Activated naive CD4-positive, alpha-beta T cell (primary cell): Measurements from ENCODE around the gene SOCS6.
"Not testable (repeated sequence)": the region's sequence is repeated elsewhere in the genome, so short reads cannot be mapped to it uniquely, and the experiment has no call there.

Experiments
- DNase-seq, 4 experiments: peaks; one replicate each; lab custom pipeline; 2025; lab: John Stamatoyannopoulos, UW

The SOCS6 gene

GRCh38 chr18:70362258-70362657 is 73.4 kb downstream of the SOCS6 start:
- no peak for DNase-seq

- no peak for DNase-seq
Observed at GRCh38 chr18:70363861-70364260, 75.0 kb downstream of the SOCS6 start.

GRCh38 chr18:70365361-70365760 is 76.5 kb downstream of the SOCS6 start:
- DNase-seq = no peak

- no peak for DNase-seq
Observed at GRCh38 chr18:70366174-70366573, 77.3 kb downstream of the SOCS6 start.

GRCh38 chr18:70366670-70367069 is 77.8 kb downstream of the SOCS6 start:
- DNase-seq = no peak

- not testable (repeated sequence) for DNase-seq
Observed at GRCh38 chr18:70367344-70367743, 78.5 kb downstream of the SOCS6 start.

GRCh38 chr18:70368903-70369302 is 80.1 kb downstream of the SOCS6 start:
- no peak for DNase-seq

GRCh38 chr18:70370762-70371733 is 82.2 kb downstream of the SOCS6 start:
- DNase-seq = no peak

- no peak for DNase-seq
Observed at GRCh38 chr18:70371908-70372307, 83.1 kb downstream of the SOCS6 start.

GRCh38 chr18:70372450-70373041 is 83.7 kb downstream of the SOCS6 start:
- no peak for DNase-seq

GRCh38 chr18:70373042-70373519 is 84.2 kb downstream of the SOCS6 start:
- DNase-seq = no peak

GRCh38 chr18:70374154-70374553 is 85.3 kb downstream of the SOCS6 start:
- no peak for DNase-seq

- no peak for DNase-seq
Observed at GRCh38 chr18:70376137-70376913, 87.5 kb downstream of the SOCS6 start.

- DNase-seq = no peak
Observed at GRCh38 chr18:70376914-70377258, 88.0 kb downstream of the SOCS6 start.

GRCh38 chr18:70377317-70377799 is 88.5 kb downstream of the SOCS6 start:
- DNase-seq = no peak

GRCh38 chr18:70377857-70378701 is 89.2 kb downstream of the SOCS6 start:
- no peak for DNase-seq
